ENCODE data around the gene MYO15A.

DNA sequence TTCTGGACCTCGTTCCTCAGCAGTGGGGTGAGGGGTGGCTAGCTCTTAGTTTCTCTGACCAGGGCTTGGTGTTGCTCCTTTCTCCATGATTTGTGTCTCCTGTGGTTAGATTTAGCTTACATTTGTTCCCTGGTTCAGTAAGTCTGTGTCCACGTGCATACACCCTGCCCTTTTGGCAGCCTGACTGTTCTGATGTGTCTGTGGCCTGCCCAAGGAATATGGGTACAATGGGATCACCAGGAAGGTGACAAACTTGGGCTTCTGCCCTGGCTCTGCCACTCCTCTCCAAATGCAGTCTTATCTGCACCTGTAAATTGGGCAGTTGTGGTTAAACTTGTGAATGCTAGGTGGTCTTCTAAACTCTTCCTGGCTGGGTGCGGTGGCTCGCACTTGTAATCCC lies 92.6 kb downstream of the MYO15A start:
- TF ChIP-seq, protein P1, sequence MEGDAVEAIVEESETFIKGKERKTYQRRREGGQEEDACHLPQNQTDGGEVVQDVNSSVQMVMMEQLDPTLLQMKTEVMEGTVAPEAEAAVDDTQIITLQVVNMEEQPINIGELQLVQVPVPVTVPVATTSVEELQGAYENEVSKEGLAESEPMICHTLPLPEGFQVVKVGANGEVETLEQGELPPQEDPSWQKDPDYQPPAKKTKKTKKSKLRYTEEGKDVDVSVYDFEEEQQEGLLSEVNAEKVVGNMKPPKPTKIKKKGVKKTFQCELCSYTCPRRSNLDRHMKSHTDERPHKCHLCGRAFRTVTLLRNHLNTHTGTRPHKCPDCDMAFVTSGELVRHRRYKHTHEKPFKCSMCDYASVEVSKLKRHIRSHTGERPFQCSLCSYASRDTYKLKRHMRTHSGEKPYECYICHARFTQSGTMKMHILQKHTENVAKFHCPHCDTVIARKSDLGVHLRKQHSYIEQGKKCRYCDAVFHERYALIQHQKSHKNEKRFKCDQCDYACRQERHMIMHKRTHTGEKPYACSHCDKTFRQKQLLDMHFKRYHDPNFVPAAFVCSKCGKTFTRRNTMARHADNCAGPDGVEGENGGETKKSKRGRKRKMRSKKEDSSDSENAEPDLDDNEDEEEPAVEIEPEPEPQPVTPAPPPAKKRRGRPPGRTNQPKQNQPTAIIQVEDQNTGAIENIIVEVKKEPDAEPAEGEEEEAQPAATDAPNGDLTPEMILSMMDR (optimal IDR thresholded peaks at IDR 0.05 in 1 of 3, IDR thresholded peaks at IDR 0.05 in 1 of 3, conservative IDR thresholded peaks at IDR 0.05 in 1 of 3; ENCODE audit: extremely low read depth in 1 of 3, insufficient read depth in 2 of 3, low read length in 3 of 3): no peak
- TF ChIP-seq EZH2 (IDR thresholded peaks at IDR 0.05; ENCODE audit: low read length): no peak

Measured in keratinocyte (primary cell).